ENCODE measurements around the gene EID3.
"Not testable (repeated sequence)": the region's sequence is repeated elsewhere in the genome, so short reads cannot be mapped to it uniquely, and the experiment has no call there.

EID3 gene

GRCh38 chr12:104303538-104304151 lies at the start of gene EID3:
TSS of gene EID3 (plus strand) at chr12:104303739. CDS start at chr12:104303935, 196 bp downstream.
- peak; percentile 94 for DNase-seq

- no peak for DNase-seq
Observed at GRCh38 chr12:104257913-104258472, 45.5 kb upstream of the EID3 start.

GRCh38 chr12:104258476-104259067 lies 45.0 kb upstream of the EID3 start:
- no peak for DNase-seq

- DNase-seq: no peak
Observed at GRCh38 chr12:104263026-104263425, 40.5 kb upstream of the EID3 start.

- no peak for DNase-seq
Observed at GRCh38 chr12:104263580-104264358, 39.8 kb upstream of the EID3 start.

- not testable (repeated sequence) for DNase-seq
Observed at GRCh38 chr12:104265436-104265835, 38.1 kb upstream of the EID3 start.

GRCh38 chr12:104272938-104273337 lies 30.6 kb upstream of the EID3 start:
- DNase-seq: no peak

GRCh38 chr12:104273503-104273902 lies 30.0 kb upstream of the EID3 start:
- no peak for DNase-seq

GRCh38 chr12:104274811-104275210 lies 28.7 kb upstream of the EID3 start:
- no peak for DNase-seq

- DNase-seq: no peak
Observed at GRCh38 chr12:104275689-104276088, 27.9 kb upstream of the EID3 start.

GRCh38 chr12:104276273-104277131 lies 27.0 kb upstream of the EID3 start:
- no peak for DNase-seq

GRCh38 chr12:104279164-104279563 lies 24.4 kb upstream of the EID3 start:
- no peak for DNase-seq

- DNase-seq: no peak
Observed at GRCh38 chr12:104280111-104280510, 23.4 kb upstream of the EID3 start.

- no peak for DNase-seq
Observed at GRCh38 chr12:104280717-104281458, 22.7 kb upstream of the EID3 start.

- no peak for DNase-seq
Observed at GRCh38 chr12:104281636-104282035, 21.9 kb upstream of the EID3 start.

- no peak for DNase-seq
Observed at GRCh38 chr12:104282109-104282508, 21.4 kb upstream of the EID3 start.

- DNase-seq: peak; percentile 16
Observed at GRCh38 chr12:104285740-104286515, 17.6 kb upstream of the EID3 start.

- DNase-seq: peak; percentile 91
Observed at GRCh38 chr12:104286516-104287482, 16.7 kb upstream of the EID3 start.

GRCh38 chr12:104288635-104289274 lies 14.8 kb upstream of the EID3 start:
- DNase-seq: peak; percentile 88

Measured in CD4-positive, alpha-beta T cell treated with Interleukin-17A for 4 hours (primary cell).